Lower lobe of right lung (tissue), 2 donors: ENCODE data around the gene OPA3. TPM values are rescaled to one million over a fixed set of nuclear protein-coding genes. Genes with fewer than 3 reads are reported as not detected.

Source experiments
- ATAC-seq, 2 donors: fragments of 200-7000 bp; cut with Tn5 transposase; one replicate each; pipeline ENCODE4 v1.9.1; 2020 to 2022; ENCODE audit warnings: mild to moderate bottlenecking in 2 of 2, moderate library complexity in 2 of 2
- DNase-seq: peaks from one replicate; pipeline ENCODE4 v3.0.0-alpha.2; 2020
- H3K27ac ChIP-seq: fragments of 200-600 bp; one replicate; pipeline ENCODE4 v1.8.0; 2022
- H3K27me3 ChIP-seq: fragments of 200-600 bp; one replicate; pipeline ENCODE4 v1.8.0; 2022; ENCODE audit warnings: low read depth
- H3K36me3 ChIP-seq: fragments of 200-600 bp; one replicate; pipeline ENCODE4 v1.8.0; 2022; ENCODE audit warnings: mild to moderate bottlenecking
- H3K4me1 ChIP-seq: fragments of 200-600 bp; one replicate; pipeline ENCODE4 v1.8.0; 2022
- H3K4me3 ChIP-seq: fragments of 200-600 bp; one replicate; pipeline ENCODE4 v1.8.0; 2022; ENCODE audit warnings: mild to moderate bottlenecking
- H3K9me3 ChIP-seq: fragments of 200-600 bp; one replicate; pipeline ENCODE4 v1.8.0; 2022
- intact Hi-C: fragments of 100-400 bp; cut with DNase I; formaldehyde crosslinking; loops from one replicate; pipeline ENCODE4 v1.11.0; 2022
- total RNA-seq: library from RNA; stranded (reverse); fragmentation: NEBNext Ultra II Directional; extraction: Animal tissue kit (Norgen Biotek cat#: 25700); gene quantifications from one replicate; pipeline ENCODE4 v1.2.1, GENCODE V29; 2021
- TF ChIP-seq, protein P1 (sequence below): fragments of 200-600 bp; IDR thresholded peaks from one replicate; pipeline ENCODE4 v1.8.0; 2022; ENCODE audit warnings: antibody characterized with exemption, mild to moderate bottlenecking
- donor health status: DM: no; HTN: yes; CAD: no; lungs with severe emphysema.

OPA3 gene
- total RNA-seq, 1 donor from 2014 or later: 11.3 TPM

DNA sequence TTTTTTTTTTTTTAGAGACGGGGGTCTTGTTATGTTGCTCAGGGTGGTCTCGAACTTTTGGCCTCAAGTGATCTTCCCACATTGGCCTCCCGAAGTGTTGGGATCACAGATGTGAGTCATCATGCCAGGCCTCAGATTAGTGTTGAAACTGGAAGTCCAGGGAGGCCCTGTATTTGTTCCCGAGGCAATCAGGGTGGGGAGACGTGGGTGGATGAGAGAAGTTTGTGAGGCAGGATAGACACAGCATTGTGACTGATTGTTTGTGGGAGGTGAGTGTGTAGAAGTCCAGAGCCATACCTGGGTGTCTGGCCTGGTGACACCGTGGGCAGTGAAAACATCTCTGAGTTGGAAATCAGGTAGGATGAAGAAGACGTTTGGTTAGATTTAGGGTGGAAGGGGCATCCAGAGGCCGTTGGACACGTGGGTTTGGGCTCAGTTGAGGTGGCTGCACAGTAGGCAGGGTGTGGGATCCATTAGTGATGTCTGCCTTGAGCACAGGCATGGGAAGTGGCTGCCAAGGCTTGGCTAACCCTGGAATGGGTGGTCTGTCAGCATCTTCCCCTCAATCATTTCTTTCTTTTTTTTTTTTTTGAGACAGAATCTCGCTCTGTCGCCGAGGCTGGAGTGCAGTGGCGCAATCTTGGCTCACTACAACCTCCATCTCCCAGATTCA is 100.2 kb downstream of the OPA3 start:
- intact Hi-C loops: no loop called here
- H3K36me3 ChIP-seq: no peaks in the 10 kb centered on the region
- no peaks in the 10 kb centered on the region for H3K9me3 ChIP-seq
- TF ChIP-seq, protein P1, sequence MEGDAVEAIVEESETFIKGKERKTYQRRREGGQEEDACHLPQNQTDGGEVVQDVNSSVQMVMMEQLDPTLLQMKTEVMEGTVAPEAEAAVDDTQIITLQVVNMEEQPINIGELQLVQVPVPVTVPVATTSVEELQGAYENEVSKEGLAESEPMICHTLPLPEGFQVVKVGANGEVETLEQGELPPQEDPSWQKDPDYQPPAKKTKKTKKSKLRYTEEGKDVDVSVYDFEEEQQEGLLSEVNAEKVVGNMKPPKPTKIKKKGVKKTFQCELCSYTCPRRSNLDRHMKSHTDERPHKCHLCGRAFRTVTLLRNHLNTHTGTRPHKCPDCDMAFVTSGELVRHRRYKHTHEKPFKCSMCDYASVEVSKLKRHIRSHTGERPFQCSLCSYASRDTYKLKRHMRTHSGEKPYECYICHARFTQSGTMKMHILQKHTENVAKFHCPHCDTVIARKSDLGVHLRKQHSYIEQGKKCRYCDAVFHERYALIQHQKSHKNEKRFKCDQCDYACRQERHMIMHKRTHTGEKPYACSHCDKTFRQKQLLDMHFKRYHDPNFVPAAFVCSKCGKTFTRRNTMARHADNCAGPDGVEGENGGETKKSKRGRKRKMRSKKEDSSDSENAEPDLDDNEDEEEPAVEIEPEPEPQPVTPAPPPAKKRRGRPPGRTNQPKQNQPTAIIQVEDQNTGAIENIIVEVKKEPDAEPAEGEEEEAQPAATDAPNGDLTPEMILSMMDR: no peak
- peaks cover 4% of the 10 kb centered on the region for H3K4me1 ChIP-seq
- ATAC-seq: no peak
- H3K4me3 ChIP-seq: no peak overlapping the region
- no peak overlapping the region for H3K27ac ChIP-seq
- H3K27me3 ChIP-seq: no peaks in the 10 kb centered on the region
- no peak for DNase-seq

DNA sequence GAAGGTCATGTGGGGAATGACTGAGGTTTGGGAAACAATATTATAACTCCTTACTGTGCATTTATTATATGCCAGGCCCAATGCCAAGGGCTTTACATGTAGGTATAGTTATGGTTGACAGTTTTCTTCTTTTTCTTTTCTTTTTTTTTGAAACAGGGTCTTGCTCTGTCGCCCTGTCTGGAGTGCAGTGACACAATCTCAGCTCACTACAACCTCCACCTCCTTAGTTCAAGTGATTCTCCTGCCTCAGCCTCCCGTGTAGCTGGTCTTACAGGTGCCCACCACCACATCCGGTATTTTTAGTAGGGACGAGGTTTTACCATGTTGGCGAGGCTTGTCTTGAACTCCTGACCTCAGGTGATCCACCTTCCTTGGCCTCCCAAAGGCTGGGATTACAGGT is 101.6 kb downstream of the OPA3 start:
- no peaks in the 10 kb centered on the region for H3K27me3 ChIP-seq
- H3K36me3 ChIP-seq: no peaks in the 10 kb centered on the region
- peaks cover 8% of the 10 kb centered on the region for H3K4me1 ChIP-seq
- no peak for DNase-seq
- intact Hi-C loops: no loop called here
- H3K27ac ChIP-seq: no peak overlapping the region
- H3K9me3 ChIP-seq: no peaks in the 10 kb centered on the region
- ATAC-seq: no peak
- TF ChIP-seq, protein P1: no peak
- no peak overlapping the region for H3K4me3 ChIP-seq

DNA sequence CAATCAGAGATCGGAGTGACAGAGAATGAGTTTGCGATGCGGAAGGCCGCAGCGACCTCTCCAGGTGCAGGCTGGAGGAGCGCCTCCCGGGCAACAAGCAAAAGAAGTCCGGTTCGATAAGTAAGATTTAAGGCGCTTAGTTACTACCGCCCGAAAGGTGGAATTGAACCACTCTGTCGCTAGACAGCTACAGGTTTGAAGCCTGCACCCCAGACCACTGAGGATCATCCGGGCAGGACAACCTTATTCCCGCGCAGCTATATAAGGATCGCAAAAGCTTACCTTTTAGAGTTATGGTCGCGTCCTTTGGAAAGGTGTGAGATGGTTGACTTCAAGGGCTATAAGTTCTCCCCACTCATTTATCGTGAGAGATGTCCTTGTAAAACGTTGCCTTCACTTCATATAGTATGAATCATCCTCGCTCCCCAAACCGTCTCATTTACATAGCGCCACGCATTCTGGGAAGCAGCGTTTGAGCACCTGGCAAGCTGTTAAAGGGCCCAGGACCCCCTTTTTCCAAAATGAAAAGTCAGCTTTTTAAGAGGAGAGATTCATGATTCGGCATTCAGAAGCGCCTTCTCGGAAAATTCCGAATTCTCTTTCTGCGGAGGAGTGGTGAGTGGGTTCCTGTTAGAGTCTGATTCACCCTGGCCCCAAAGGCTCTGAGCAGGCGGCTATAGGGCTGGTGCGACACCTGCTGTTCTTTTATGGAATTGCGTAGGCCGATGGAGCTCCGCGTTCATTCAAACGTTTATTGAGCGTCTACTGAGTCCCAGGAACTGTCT is 106.0 kb downstream of the OPA3 start:
- H3K9me3 ChIP-seq: no peaks in the 10 kb centered on the region
- peaks cover 8% of the 10 kb centered on the region for H3K27me3 ChIP-seq
- peak; percentile 86 to 90 for ATAC-seq
- H3K4me1 ChIP-seq: peaks cover 20% of the 10 kb centered on the region
- DNase-seq: peak; percentile 88
- peak overlapping the region; percentile 57 for H3K4me3 ChIP-seq
- H3K36me3 ChIP-seq: no peaks in the 10 kb centered on the region
- TF ChIP-seq, protein P1: peak; percentile 96
- peak overlapping the region; percentile 97 for H3K27ac ChIP-seq
- intact Hi-C loops: loop anchor here (5.0 kb wide), 1 partner anchor 41 kb away; no protein-coding TSS in a partner anchor

DNA sequence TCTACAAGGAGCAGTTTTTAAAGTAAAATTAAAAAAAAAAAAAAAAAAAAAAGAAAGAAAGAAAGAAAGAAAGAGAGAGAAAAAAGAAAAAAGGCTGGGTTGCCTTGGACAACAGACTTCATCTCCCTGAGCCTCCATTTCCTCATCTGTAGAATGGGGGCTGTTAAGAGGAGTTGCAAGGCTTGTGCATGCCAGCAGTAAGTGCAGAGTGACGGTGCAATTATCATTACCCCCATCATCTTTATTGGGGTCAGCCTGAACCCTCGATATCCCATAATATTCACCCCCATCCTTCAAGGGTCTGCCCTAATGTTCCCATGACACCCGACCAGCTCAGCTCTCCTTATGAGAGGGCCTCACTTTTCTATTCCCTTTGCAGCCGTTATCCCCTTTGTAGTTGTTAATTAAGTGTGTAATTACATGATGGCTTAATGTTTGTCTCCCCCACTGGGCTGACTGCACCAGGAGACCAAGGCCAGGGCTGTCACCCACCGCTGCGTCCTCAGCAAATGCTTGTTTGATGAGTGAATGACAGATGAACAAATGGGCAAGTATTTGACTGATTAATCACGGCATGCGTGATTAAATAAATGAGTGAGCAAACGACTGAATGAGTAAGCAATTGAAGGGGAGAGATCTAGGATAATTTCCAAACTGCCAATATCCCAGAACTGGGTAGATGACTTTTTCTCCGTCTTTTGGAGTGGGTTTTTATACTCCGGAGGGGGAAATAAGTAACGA is 106.7 kb downstream of the OPA3 start:
- peak overlapping the region; percentile 97 for H3K27ac ChIP-seq

More for the DNA sequence above, 106.7 kb downstream of the OPA3 start:
- DNase-seq (no peak), ATAC-seq (peak; percentile 0)
- H3K27me3 ChIP-seq: peaks cover 12% of the 10 kb centered on the region
- peaks cover 20% of the 10 kb centered on the region for H3K4me1 ChIP-seq
- TF ChIP-seq, protein P1: no peak
- H3K4me3 ChIP-seq: peak overlapping the region; percentile 57
- no peaks in the 10 kb centered on the region for H3K36me3 ChIP-seq
- no peaks in the 10 kb centered on the region for H3K9me3 ChIP-seq
- intact Hi-C loops: loop anchor here (5.0 kb wide), 1 partner anchor 41 kb away; no protein-coding TSS in a partner anchor

Other genes starting within 250 kb of the OPA3 start
- 1.4 TPM for gene KLC3, start 244.1 kb downstream of the OPA3 start, total RNA-seq
- 14.0 TPM for gene ERCC2, start 214.2 kb downstream of the OPA3 start, total RNA-seq
- 43.8 TPM for gene PPP1R13L, start 179.7 kb downstream of the OPA3 start, total RNA-seq
- gene POLR1G, start 178.2 kb downstream of the OPA3 start, total RNA-seq: 4.5 TPM
- gene ERCC1, start 160.9 kb downstream of the OPA3 start, total RNA-seq: 41.6 TPM
- gene FOSB, start 116.8 kb downstream of the OPA3 start, total RNA-seq: 18.0 TPM
- gene RTN2, start 87.8 kb downstream of the OPA3 start, total RNA-seq: 16.2 TPM
- gene PPM1N, start 86.4 kb downstream of the OPA3 start, total RNA-seq: 1.8 TPM
- gene VASP, start 77.3 kb downstream of the OPA3 start, total RNA-seq: 190 TPM
- gene GPR4, start 17.4 kb upstream of the OPA3 start, total RNA-seq: 10.5 TPM
- gene EML2, start 54.6 kb upstream of the OPA3 start, total RNA-seq: 51.4 TPM
- 7.5 TPM for gene GIPR, start 83.4 kb upstream of the OPA3 start, total RNA-seq
- 229 TPM for gene SNRPD2, start 107.2 kb upstream of the OPA3 start, total RNA-seq
- gene QPCTL, start 107.9 kb upstream of the OPA3 start, total RNA-seq: 5.0 TPM
- 19.3 TPM for gene FBXO46, start 146.1 kb upstream of the OPA3 start, total RNA-seq
- gene MEIOSIN, start 148.6 kb upstream of the OPA3 start, total RNA-seq: not detected
- 16.8 TPM for gene SIX5, start 184.4 kb upstream of the OPA3 start, total RNA-seq
- 42.6 TPM for gene DMPK, start 197.7 kb upstream of the OPA3 start, total RNA-seq
- 47.4 TPM for gene DMWD, start 208.0 kb upstream of the OPA3 start, total RNA-seq
- gene RSPH6A, start 230.5 kb upstream of the OPA3 start, total RNA-seq: 0.21 TPM